Neural cell (in vitro differentiated cells): ENCODE measurements around the gene MAB21L4. TPM values are rescaled to one million over a fixed set of nuclear protein-coding genes. Genes with fewer than 3 reads are reported as not detected.

Experiments
- H2AFZ ChIP-seq: fragments of 200-600, 300-800 bp; sonication (generic), shearing (Covaris generic); 2 replicates; pipeline ENCODE4 v1.6.0; 2014; ENCODE audit warnings: low read depth, mild to moderate bottlenecking, antibody characterized with exemption, low read length, moderate library complexity
- H3F3A ChIP-seq: fragments of 200-600 bp; shearing (Covaris generic); 2 replicates; pipeline ENCODE4 v1.6.1; 2016; ENCODE audit warnings: mild to moderate bottlenecking, moderate library complexity, mixed read lengths, antibody characterized with exemption, low read length; ENCODE audit not compliant: insufficient read depth, poor library complexity, severe bottlenecking
- H3K27ac ChIP-seq: fragments of 200-600, 300-800 bp; sonication (generic), shearing (Covaris generic); 2 replicates; pipeline ENCODE4 v1.5.1; 2014; ENCODE audit warnings: mild to moderate bottlenecking, low read length, moderate library complexity
- H3K27me3 ChIP-seq: fragments of 300-800, 200-600 bp; sonication (generic), shearing (Covaris generic); 2 replicates; pipeline ENCODE4 v1.6.0; 2014; ENCODE audit warnings: mild to moderate bottlenecking, low read depth, low read length, moderate library complexity; ENCODE audit not compliant: insufficient read depth
- H3K36me3 ChIP-seq: fragments of 300-800, 200-600 bp; sonication (generic), shearing (Covaris generic); 2 replicates; pipeline ENCODE4 v1.5.1; 2014; ENCODE audit warnings: mild to moderate bottlenecking, antibody characterized with exemption, low read length, moderate library complexity; ENCODE audit not compliant: insufficient read depth
- H3K4me2 ChIP-seq: fragments of 300-800, 200-600 bp; sonication (generic), shearing (Covaris generic); 2 replicates; pipeline ENCODE4 v1.6.0; 2014; ENCODE audit warnings: mild to moderate bottlenecking, low read length
- H3K4me3 ChIP-seq: fragments of 300-800, 200-600 bp; sonication (generic), shearing (Covaris generic); 2 replicates; pipeline ENCODE4 v1.5.1; 2014; ENCODE audit warnings: mild to moderate bottlenecking, low read length, moderate library complexity
- H3K79me2 ChIP-seq: fragments of 200-600 bp; shearing (Covaris generic); replicated peaks from 2 replicates; pipeline ENCODE4 v1.6.0; 2014; ENCODE audit warnings: mild to moderate bottlenecking, low read length, moderate library complexity; ENCODE audit not compliant: insufficient read depth
- H3K9ac ChIP-seq: fragments of 300-800, 200-600 bp; sonication (generic), shearing (Covaris generic); 2 replicates; pipeline ENCODE4 v1.6.1; 2016; ENCODE audit warnings: mild to moderate bottlenecking, low read length, mixed read lengths
- H3K9me2 ChIP-seq: fragments of 200-600 bp; shearing (Covaris generic); 2 replicates; pipeline ENCODE4 v1.6.1; 2016; ENCODE audit warnings: mild to moderate bottlenecking, low read length, mixed read lengths; ENCODE audit not compliant: insufficient read depth
- H3K9me3 ChIP-seq: fragments of 200-600, 300-800 bp; sonication (generic), shearing (Covaris generic); 2 replicates; pipeline ENCODE4 v1.6.1; 2016; ENCODE audit warnings: mild to moderate bottlenecking, mixed run types, low read length, moderate library complexity, mixed read lengths
- H4K20me1 ChIP-seq: fragments of 200-600 bp; shearing (Covaris generic); 2 replicates; pipeline ENCODE4 v1.6.1; 2016; ENCODE audit warnings: mild to moderate bottlenecking, mixed run types; ENCODE audit not compliant: insufficient read depth
- EP300 ChIP-seq: fragments of 450-650 bp; conservative IDR thresholded peaks from 2 replicates; pipeline ENCODE4 v1.6.1; 2014; ENCODE audit warnings: antibody characterized with exemption, mild to moderate bottlenecking, moderate library complexity; ENCODE audit not compliant: poor library complexity, severe bottlenecking
- EZH2 ChIP-seq: fragments of 200-600, 300-800 bp; shearing (Covaris generic), sonication (generic); IDR thresholded peaks from 2 replicates; pipeline ENCODE4 v1.6.1; 2014; ENCODE audit warnings: antibody characterized with exemption, low read length, borderline replicate concordance, mild to moderate bottlenecking; ENCODE audit not compliant: insufficient read depth, poor library complexity, severe bottlenecking
- MXI1 ChIP-seq: fragments of 450-650 bp; conservative IDR thresholded peaks from 2 replicates; pipeline ENCODE4 v1.6.1; 2014; ENCODE audit warnings: antibody characterized with exemption, mild to moderate bottlenecking; ENCODE audit not compliant: poor library complexity, severe bottlenecking
- POLR2AphosphoS5 ChIP-seq: IDR thresholded peaks from 2 replicates; pipeline ENCODE4 v1.6.1; 2012
- RAD21 ChIP-seq: fragments of 450-650 bp; conservative IDR thresholded peaks from 2 replicates; pipeline ENCODE4 v1.6.1; 2014; ENCODE audit warnings: antibody characterized with exemption, mild to moderate bottlenecking, moderate library complexity
- REST ChIP-seq: IDR thresholded peaks from 2 replicates; pipeline ENCODE4 v1.6.1; 2012; ENCODE audit warnings: borderline replicate concordance
- SMC3 ChIP-seq: fragments of 450-650 bp; conservative IDR thresholded peaks from 2 replicates; pipeline ENCODE4 v1.6.1; 2014; ENCODE audit warnings: antibody characterized with exemption, mild to moderate bottlenecking, moderate library complexity; ENCODE audit not compliant: poor library complexity
- TAF1 ChIP-seq: IDR thresholded peaks from 2 replicates; pipeline ENCODE4 v1.6.1; 2012; ENCODE audit warnings: low read depth
- polyA plus RNA-seq: library from polyadenylated mRNA; depleted of rRNA; stranded (reverse); fragments of >200 nt; gene quantifications from 2 replicates; pipeline ENCODE4 v1.2.3, GENCODE V29; 2014
- TF ChIP-seq, protein P1 (sequence below): fragments of 450-650 bp; IDR thresholded peaks from 2 replicates; pipeline ENCODE4 v1.5.1; 2014; ENCODE audit warnings: antibody characterized with exemption, mild to moderate bottlenecking, moderate library complexity; ENCODE audit not compliant: poor library complexity, severe bottlenecking

MAB21L4 gene
- polyA plus RNA-seq, 1 donor from 2014 or later: not detected

DNA sequence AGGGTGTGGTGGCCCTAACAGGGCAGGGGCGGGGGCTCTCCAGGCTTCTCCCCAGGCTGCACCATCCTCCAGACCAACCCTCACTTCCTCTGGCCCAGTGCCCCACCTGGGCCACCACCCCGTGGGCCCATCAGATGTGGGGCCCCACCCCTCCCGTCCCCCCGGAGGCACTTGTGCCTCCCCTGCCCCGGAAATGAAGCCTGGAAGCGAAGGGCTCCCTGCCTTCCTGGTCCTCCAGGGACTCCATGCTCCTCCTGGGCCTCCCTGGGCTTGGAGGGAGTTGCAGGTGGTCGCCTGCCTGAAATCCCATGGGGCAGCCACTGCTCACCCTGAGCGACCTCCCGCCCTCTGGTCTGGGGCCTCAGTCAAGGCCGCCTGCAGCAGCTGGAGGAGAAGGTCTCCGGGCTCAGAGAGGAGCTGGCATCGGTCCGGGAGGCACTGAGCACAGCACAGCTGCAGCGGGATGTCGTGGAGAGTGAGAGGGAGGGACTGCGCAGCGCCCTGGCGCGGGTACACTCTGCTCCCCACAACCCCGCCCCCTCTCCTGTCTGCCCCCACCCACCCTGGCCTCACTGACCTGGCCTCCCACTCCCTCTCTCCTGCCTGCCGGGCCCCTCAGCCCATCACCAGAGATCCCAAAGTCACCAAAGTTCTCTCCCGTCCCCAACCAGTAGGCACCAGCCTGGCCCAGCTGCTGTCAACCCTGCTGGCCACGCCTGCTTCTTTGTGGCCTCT lies 38.2 kb upstream of the MAB21L4 start:
- Histone ChIP-seq H3K79me2 (no peaks in the 10 kb centered on the region), H3K36me3 (no peaks in the 10 kb centered on the region), H2AFZ (no peak overlapping the region), H3K9me3 (peaks cover 9% of the 10 kb centered on the region), H3K9ac (no peak overlapping the region), H3F3A (no peaks in the 10 kb centered on the region), H3K4me3 (no peak overlapping the region), H3K4me2 (no peak overlapping the region), H3K27ac (no peak overlapping the region), H3K9me2 (no peaks in the 10 kb centered on the region), H3K27me3 (no peaks in the 10 kb centered on the region), H4K20me1 (no peaks in the 10 kb centered on the region)
- TF ChIP-seq MXI1: no peak
- no peak for TF ChIP-seq RAD21
- TF ChIP-seq TAF1: no peak
- TF ChIP-seq EP300: no peak
- TF ChIP-seq SMC3: no peak
- no peak for TF ChIP-seq EZH2
- no peak for TF ChIP-seq REST
- TF ChIP-seq, protein P1, sequence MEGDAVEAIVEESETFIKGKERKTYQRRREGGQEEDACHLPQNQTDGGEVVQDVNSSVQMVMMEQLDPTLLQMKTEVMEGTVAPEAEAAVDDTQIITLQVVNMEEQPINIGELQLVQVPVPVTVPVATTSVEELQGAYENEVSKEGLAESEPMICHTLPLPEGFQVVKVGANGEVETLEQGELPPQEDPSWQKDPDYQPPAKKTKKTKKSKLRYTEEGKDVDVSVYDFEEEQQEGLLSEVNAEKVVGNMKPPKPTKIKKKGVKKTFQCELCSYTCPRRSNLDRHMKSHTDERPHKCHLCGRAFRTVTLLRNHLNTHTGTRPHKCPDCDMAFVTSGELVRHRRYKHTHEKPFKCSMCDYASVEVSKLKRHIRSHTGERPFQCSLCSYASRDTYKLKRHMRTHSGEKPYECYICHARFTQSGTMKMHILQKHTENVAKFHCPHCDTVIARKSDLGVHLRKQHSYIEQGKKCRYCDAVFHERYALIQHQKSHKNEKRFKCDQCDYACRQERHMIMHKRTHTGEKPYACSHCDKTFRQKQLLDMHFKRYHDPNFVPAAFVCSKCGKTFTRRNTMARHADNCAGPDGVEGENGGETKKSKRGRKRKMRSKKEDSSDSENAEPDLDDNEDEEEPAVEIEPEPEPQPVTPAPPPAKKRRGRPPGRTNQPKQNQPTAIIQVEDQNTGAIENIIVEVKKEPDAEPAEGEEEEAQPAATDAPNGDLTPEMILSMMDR: no peak
- TF ChIP-seq POLR2AphosphoS5: no peak

DNA sequence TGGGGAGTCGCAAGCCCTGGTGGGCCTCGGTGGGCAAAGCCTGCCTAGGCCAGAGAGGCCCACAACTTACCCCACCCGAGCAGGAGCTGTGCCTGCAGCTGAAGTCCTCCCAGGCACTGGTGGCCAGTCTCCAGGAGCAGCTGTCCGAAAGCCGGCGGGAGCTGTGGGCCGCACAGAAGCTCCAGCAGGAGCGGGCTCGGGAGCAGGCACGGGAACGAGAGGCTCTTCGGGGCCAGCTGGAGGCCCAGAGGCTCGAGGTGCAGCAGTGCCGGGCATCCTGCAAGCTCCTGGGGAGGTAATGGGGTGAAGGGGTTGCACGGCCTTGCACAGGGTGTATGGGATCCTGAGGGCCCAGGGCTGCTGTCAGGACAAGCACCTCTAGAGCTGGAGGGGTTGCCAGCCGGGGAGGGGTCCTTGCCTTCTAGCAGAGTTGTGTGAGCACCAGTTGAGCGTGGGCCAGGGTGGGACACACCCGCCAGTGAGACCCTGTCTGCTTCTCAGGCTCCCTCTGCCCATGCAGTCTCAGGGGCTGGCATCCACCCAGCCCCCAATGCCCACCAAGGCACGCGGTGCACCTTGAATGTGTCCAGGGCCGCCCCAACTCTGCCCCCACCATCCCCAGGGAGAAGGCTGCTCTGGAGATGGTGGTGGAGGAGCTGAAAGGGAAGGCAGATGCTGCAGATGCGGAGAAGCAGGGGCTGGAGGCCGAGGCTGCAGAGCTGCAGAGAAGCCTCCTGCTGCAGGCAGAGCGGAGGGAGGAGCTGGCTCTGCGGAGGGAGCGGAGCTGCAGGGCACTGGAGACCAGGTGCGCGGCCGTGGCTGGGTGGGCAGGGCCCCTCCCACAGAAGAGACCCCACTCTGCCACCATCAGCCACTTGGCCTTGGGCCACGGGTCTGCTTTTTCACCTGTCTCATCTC lies 37.4 kb upstream of the MAB21L4 start:
- H3K27ac ChIP-seq: no peak overlapping the region
- no peak overlapping the region for H3K9ac ChIP-seq
- H3K4me3 ChIP-seq: no peak overlapping the region
- no peaks in the 10 kb centered on the region for H3K36me3 ChIP-seq
- peaks cover 9% of the 10 kb centered on the region for H3K9me3 ChIP-seq
- H2AFZ ChIP-seq: no peak overlapping the region
- H3K9me2 ChIP-seq: no peaks in the 10 kb centered on the region
- H3K27me3 ChIP-seq: no peaks in the 10 kb centered on the region
- no peaks in the 10 kb centered on the region for H4K20me1 ChIP-seq
- H3K4me2 ChIP-seq: no peak overlapping the region
- TF ChIP-seq EP300 (no peak), MXI1 (no peak), SMC3 (no peak)
- H3K79me2 ChIP-seq: no peaks in the 10 kb centered on the region
- no peaks in the 10 kb centered on the region for H3F3A ChIP-seq
